GM21390 (cell line): ENCODE measurements around the gene HOXB4.

Source experiments
- ATAC-seq: cut with Tn5 transposase; IDR thresholded peaks from one replicate; pipeline ENCODE4 v1.9.1; 2021; ENCODE audit not compliant: unreplicated experiment

Gene HOXB4

DNA sequence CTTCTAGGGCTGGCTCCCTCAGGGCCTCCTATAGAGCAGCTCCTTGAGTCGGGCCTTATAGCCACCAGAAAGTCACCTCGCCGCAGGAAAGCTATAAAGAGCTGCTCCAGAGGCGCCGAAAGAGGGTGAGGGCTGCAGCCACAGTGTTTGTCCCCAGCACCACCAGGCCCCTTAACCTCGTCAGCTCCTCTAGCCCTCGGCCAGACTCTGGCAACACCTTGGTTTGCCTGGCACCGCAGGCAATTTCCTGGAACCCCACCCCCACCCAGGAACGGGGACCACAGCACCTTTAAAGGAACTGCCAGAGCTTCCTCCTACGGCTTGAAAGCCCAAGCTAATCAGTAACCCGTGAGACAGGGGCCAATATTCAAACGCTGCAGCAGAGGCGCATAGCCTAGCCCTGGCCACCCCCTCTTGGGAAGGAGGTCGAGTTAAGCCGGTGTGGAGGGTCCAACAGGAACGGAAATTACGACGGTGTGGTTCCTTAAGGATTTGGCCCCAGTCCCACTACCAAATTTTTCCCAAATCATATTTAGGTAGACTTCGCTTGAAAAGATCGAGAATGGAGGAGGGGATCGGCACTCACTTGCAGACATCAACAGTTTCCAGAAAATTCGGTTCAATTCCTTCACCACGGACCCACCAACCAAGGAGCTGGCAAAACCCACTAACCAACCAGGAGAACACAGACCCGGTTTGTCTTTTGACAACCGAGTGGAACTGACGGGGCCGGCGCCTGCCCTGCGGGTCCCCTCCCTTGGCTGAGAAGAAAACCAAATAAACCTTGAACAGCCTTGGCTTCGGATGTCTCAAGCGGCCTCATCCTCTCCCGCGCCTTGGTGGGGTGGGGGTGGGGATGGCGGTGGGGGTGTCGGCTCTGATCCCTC lies 23.6 kb upstream of the HOXB4 start:
- no peak for ATAC-seq

DNA sequence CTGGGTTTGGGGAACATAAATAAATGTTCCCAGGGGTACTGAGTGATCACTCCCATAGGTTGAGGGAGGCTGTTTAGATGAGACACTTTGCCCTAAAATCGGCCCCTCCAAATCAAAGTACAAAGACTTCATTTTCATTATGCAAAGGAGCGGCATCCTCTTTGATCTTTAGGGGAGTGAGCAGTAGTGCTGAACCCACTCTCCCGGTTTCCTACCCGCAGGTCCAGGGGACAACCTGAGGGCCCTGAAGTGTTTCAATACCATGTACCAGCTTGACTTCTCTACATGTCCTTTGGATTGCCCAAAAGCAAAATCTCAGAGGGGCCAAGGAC lies 23.0 kb upstream of the HOXB4 start:
- ATAC-seq, result no peak

DNA sequence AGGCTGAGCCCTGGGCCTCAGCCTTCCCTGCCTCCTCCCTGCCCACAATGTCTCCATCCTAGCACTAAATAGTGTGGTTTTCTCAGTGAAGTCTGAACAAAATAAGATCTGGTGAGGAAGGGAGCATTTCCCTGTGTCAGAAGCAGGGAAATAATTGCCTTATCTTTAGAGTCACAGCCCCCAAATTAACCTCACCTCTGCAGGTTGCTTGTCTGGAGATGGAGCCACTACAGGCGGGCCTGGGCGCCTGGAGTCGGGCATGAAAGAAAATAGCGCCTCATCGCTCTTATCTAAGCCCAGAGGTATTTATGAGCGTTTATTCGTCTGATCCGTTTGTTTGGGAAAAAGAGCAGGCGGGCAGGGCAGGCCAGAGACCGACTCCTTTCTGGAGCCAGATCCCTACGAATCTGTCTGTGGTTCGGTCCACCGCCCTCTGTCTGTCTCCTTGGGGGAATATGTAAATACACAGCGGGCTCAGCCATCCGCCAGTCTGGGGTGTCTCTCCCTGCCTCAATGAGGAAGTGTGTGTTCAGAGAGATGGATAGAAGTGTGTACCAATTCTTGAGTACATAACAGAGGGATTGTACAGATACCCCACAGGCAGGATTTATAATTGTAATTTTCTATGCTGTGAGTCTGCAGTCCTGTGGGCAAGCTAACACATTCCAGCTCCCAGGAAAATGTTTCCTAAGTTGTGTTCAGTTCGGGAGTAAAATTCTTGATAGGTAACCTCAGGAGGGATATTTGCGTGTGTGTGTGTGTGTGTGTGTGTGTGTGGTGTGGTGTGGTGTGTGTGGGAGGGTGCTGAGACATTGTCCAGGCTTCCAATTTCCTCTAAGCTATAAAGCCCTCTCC lies 22.3 kb upstream of the HOXB4 start:
- ATAC-seq, result no peak

DNA sequence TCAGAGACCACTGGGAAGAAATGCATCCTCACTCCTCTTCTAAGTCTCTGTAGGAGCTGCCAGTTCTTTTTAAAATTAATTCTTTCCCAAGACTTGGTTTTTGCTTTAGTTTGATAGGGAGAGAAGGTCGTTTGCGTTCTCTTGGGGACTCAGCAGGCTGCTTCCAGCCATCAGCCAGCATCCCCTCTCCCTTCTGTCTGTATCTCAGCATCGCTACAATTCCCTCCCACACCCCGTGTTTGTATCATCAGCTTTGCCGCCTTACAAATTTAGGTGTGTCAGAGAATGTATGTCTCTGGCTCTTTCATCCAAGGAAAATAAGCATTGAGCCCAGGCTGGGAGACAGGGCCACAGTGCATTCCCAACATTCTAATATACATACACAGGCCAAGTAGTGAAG lies 21.2 kb upstream of the HOXB4 start:
- ATAC-seq, result no peak

DNA sequence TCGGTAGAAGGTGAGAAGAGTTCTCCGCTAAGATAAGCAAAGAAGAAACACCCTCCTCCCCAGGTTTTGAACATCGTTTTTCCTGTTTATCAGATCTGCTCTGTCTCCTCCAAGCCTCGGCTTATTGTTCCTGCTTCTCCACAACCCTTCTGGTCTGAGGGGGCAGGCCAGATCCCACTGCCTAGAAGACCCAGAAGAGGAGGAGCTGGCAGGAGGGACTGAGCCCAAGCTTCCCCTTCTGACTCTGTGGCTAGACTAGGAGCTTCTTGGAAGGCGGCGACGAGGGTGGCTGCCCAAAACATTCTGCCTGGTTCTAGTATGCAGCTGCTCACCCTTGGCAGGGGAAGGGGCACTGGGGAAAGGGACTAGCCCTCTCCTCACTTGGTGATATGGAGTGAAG lies 20.6 kb upstream of the HOXB4 start:
- ATAC-seq, result no peak

DNA sequence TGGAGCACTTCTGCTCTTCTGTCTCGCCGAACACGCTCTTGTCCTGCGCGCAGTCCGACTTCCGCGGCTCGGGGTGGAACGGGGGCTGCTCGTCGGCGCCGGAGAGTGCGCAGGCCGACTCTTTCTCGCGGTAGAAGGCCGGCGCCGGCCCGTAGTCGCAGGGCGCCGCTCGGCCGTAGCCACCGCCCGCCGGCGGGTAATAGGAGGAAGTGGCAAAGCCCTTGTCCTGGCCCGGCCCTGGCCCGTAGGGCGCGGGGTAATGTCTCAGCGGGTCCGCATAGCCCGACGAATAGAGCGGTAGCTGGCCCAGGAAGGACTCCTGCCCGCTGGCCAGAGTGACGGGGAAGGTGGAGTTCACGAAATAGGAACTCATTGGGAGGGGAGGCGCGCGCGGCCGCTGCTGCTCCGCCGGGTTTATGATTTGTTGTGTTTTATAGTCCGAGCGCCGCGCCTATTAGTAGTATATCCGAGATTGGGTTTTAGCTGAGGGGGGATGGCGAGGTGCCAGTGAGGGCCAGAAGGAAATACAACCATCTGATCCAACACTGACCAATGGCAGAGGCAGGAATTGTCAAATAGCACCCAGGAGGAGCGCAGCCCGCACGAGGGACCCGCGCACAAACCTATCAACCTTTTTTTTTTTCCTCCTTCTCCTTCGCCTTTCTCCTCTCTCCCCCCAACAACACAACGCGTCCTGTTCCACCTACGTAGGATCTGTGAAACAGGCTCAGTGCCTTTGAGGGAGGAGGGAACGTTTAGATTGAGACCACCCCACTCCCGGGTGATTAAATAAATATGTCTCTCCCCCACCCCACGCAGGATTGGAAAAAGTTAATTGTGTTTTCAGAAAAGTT lies 19.9 kb upstream of the HOXB4 start:
- no peak for ATAC-seq

DNA sequence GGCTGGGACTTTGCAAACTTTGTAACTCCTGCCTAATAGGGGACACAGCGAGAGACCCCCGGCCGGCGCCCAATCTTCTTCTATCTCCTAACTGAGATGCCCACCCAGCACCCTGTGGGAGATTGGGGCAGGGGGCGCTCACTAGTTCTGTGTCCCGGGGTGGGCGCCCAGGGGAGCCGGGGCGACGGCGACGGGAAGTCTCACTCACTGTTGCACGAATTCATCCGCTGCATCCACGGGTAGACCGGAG lies 19.3 kb upstream of the HOXB4 start:
- no peak for ATAC-seq

DNA sequence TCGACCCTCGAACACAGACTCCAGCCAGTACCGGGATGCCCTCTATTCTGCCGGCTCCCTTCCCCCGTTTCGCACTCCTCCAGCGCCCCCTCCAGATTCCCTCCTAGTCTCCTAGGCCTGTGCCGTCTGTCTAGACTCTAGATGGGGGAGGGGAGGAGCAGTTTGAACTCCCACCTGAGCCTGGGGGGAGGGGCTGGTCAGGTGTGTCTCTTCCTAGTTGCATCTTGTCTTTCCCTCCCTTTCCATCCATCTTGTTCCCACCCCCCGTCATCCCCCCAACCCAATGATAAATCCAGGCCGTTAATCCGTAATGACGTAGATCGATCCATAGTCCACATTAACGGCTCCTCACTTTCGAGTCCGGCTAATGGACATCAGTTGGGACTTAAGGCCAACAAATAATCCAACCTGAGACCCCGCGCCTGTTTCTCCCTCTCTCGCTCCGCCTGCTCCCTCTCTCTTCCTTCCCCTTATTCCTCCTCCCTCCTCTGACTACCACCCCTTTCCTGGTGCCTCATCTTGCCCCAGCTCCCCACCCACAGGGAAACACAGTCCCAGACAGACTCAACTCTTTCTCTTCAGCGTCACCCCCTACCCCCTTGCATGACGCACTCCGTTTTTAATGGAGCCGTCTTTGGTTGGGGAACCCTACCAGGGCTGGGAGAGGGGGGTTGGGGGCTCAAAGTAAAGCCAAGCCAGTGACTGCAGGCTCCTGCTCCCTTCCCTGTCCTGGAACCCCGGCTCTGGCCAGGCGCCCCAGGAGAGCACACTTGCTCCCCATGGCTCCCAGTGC lies 18.8 kb upstream of the HOXB4 start:
- no peak for ATAC-seq

DNA sequence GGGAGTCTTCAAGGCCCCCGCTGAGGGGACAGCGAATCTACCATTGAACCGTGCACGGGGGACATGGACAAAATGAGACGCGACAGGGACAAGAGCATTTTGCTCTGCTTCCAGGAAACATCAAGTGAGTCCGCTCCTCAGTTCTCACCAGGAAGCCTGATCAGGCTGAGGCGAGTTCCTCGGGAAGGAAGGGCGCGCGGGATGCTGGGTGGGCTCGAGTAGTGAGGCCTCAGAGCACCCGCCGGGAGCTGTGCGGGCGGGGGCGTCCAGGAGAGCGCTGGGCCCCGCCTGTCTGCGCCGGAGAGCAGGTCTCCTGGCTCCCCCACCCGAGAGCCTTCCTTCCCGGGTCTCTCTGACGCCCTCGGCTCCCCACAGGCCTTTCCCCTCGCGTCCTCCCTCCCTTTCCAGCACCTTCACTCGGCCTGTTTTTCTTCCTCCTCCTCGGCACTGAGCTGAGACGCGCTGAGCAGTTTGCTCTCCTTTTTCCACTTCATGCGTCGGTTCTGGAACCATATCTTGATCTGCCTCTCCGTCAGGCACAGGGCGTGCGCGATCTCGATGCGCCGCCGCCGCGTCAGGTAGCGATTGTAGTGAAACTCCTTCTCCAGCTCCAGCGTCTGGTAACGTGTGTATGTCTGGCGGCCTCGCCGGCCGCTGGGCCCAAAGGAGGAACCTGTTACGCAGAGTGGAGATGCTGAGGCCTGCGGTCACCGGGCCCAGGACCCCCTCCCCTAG lies 18.0 kb upstream of the HOXB4 start:
- no peak for ATAC-seq

DNA sequence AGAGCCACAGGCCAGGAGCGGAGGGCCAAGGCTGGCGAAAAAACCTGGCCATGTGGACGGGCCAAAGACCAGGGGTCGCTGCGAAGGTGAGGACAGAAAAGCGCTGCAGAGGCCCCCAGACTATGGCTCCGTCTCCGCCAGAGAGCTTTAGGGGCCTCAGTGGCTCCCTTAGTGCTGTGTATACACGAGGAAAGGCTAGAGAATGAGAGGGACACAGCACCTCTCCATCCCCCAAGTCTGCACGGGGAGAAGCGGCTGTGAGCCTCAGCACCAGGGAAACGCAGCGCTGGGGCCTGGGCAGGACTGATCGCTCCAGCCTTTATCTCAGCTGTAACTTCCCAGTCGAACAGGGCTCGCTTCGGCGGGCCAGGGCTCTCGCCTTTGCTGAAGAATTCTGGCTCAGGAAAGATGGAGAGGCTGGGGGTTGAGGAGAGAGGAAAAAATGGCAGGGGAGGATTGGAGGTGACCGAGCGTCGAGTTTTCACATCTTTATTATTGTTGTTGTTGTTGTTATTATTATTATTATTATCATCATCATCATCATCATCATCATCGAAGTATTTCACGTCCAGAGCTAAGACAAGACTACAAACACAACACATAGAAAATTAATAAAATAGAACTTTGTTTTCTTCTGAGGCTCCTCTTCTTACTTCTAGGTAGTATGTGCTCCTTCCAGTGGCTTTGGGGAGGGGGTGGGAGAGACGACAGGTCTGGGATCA lies 17.3 kb upstream of the HOXB4 start:
- ATAC-seq, result no peak

DNA sequence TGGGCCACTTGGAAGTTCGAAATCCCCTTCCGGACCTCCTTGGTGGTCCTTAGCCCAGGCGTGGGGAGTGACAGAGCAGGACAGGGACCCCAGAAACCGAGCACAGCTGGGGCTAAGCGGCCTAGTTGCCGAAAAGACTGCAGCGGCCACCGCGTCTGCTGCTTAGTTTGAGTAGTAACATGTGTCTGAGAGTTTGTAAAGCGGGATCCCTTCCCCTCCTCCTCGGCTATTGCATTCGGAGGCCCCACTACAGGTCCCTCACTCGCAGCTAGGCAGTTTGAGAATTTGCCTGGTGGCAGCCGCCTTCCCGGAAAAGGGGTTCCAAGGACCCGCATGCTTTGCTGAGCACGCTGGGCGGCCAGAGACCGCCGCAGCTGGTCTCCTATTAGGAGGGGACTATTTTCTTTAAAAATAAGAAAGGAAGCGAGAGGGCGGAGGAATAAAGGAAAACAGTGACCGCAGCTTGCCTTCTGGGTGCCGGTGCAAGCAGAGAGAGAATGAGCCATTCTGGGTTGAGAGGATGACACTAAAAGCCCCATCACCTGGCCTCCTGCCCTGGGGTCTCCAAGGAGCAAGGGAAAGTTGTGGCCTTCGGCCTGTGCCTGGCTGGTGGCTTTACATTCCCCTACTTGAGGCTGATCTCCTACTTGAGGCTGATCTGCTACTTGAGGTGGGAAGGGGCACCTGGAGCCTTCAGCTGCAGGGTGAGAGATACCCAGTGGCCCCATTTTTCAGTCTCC lies 16.6 kb upstream of the HOXB4 start:
- no peak for ATAC-seq

DNA sequence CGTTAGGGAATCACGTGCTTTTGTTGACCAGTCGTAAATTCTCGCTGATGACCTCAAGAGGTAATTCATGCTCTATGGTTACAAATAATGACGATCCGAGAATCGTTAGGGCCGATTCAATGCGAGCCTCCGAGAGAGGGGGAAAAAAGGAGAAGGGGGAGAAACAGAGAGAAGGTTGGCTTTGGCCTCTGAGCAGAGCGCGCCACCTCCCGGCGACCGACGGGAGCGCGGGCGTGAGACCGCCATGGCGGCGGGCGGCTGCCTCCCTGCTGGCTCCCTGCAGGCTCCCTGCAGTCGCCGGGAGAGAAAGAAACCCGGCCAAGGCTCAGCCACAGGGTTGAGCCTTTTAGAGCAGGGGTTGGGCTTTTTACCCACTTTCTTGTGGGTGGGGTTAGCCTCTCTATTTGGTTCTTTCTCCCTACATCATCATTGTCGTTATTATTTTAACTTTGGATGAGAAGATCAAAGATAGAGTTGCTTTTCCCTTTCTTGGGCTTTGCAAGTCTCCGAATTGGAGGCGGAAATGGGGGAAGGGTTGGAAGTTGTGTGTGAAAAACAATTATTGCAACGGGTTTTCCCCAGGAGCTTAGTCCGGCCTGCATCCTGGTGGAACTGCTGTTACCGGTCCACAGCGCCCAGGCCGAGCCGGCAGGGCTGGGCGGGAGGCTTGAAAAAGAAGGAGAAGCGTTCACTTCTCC lies 15.8 kb upstream of the HOXB4 start:
- ATAC-seq, result no peak

DNA sequence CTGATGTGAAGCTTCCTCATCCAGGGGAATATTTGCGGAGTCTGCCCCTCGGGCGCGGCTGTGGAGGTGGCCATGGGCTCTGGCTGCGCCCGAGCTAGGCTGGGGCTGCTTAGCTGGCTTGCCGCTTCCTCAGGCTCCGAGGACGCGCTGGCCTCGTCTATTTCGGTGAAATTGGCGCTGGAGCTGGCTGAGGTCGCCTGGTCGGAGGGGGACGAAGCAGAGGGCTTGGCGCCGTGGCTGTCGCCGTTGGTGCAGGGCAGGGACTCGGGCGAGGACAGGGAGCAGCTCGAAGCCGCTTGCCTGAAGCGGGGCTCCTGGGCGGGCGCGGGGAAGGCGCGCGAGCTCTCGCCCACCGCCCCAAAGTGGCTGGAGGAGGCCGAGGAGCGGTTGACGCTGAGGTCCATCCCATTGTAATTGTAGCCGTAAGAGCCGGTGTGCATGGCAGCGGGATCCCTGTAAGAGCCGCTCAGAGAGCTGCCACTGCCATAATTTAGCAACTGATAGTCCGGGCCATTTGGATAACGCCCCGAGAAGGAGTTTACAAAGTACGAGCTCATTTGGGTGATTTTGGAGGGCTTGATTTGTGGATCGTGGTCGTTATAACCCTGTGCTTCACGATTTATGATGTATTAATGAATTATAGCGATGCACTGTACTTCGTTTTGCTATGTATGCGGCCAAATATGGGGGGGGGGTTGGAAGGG lies 15.1 kb upstream of the HOXB4 start, which contains the start of gene HOXB5:
Gene HOXB5 (minus strand): TSS at position 654 of the 704 bp plus-strand sequence. CDS start 97 bp downstream, at position 557.
- no peak for ATAC-seq

DNA sequence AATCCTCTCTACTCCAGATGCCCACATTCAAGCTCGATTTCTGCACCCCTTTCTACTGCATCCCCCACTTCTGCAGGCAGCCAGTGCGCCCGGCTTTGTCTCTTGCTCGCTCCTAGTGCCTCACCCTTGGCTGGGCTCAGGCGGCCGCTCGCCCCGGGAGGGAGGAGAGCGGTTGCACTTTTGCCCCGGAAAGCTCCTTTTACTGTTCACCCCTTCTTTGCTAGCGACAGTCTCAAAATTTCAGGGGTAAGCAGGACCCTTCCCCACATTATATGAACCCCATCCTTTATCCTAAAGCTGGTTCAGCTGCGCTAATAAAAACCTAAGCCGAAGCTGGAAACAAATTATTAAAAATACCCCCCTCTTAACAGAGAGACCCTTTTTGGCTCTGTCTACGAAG lies 14.4 kb upstream of the HOXB4 start:
- ATAC-seq, result no peak

DNA sequence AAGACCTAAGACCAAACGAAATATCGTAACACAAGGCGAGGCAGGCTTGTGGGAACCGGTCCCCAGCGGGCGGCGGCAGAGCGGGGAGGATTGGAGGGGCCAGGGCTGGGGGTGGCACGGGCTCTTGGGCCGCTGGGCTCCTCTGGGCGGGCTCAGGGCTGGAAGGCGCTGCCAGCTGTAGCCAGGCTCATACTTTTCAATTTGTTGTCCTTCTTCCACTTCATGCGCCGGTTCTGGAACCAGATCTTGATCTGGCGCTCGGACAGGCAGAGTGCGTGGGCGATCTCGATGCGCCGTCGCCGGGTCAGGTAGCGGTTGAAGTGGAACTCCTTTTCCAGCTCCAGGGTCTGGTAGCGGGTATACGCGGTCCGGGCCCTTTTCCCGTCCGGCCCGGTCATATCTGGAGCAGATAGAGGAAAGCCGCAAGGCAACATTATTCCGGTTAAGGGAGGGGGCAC lies 13.9 kb upstream of the HOXB4 start:
- no peak for ATAC-seq

DNA sequence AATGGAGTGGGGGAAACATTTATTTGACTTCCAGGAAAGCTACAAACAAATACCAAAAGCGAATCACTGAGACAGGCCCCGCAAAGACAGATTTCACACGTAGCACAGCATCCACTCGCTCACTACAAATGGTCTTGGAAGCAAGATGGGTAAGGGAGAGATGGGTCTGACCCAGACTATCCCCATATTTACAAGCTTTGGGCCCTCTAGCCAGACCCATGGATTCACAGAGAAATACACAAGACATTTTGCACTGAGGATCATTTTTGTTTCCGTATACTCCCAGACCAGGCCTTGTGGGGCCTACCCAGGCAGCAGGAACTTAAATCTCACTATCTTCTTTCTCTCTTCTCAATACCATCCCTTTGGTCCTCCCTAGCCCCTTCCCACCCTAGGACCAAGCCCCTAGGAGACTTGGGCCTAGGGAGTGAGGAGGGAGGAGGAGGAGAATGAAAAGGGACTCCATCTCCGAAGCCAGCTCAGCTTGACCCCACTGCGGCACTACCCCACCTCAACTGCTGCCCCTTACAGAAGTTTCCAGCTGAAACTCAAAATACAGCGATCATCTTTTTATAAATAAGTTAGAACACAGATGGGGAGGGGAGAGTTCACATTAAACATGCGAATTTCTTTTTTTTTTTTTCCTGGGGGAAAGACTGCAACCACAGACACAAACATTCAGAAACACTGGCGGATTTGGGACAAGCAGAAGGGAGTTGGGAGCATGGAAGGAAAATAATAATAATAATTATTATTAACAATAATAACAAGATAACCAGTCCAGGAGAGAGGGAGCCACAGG lies 13.3 kb upstream of the HOXB4 start:
- ATAC-seq, result no peak
